Measurements from ENCODE around the gene NFATC1. TPM values are rescaled to one million over a fixed set of nuclear protein-coding genes. Genes with fewer than 3 reads are reported as not detected.

The NFATC1 gene
- total RNA-seq, 1 donor from 2014 or later: 18.3 TPM

DNA sequence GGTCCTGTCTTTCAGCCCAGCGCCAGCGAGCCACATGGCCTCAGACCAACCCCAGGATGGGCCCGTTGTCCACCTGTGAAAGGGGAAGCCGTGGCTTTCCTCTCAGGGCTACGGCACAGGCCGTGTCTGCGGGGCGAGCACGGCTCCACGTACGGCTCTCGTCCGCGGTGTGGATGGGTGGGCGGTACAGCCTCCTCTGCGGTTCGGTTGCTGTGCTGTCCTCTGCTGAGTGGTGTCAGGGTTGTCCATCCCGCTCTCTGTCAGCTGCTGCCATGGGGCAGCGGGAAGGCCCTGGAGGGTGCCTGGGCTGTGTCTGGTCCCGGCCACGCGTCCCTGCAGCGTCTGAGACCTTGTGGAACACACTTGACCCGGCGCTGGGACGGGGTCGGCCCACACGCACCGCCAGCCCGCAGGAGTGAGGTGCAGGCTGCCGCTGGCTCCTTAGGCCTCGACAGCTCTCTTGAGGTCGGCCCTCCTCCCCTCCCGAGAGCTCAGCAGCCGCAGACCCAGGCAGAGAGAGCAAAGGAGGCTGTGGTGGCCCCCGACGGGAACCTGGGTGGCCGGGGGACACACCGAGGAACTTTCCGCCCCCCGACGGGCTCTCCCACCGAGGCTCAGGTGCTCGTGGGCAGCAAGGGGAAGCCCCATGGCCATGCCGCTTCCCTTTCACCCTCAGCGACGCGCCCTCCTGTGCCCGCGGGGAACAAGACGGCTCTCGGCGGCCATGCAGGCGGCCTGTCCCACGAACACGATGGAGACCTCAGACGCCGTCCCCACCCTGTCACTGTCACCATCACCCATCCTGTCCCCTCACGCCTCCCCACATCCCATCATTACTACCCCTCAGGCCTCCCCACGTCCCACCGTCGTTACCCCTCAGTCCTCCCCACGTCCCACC is 128.7 kb downstream of the NFATC1 start:
- Histone ChIP-seq H3K27me3 (ENCODE audit: low read depth) (no peaks in the 10 kb centered on the region), H3K27ac (replicated peaks) (no peak overlapping the region), H3K4me1 (peaks cover 28% of the 10 kb centered on the region), H3K9me3 (replicated peaks) (no peaks in the 10 kb centered on the region), H3K4me3 (no peak overlapping the region), H3K36me3 (peaks cover 13% of the 10 kb centered on the region)
- DNase-seq: no peak
- no peak for TF ChIP-seq CTCF (IDR thresholded peaks at IDR 0.05; ENCODE audit: borderline replicate concordance)
- intact Hi-C loops (cut with micrococcal nuclease): loop anchor here (5.0 to 10.0 kb wide), 2 partner anchors 120 to 137 kb away; no protein-coding TSS in a partner anchor

DNA sequence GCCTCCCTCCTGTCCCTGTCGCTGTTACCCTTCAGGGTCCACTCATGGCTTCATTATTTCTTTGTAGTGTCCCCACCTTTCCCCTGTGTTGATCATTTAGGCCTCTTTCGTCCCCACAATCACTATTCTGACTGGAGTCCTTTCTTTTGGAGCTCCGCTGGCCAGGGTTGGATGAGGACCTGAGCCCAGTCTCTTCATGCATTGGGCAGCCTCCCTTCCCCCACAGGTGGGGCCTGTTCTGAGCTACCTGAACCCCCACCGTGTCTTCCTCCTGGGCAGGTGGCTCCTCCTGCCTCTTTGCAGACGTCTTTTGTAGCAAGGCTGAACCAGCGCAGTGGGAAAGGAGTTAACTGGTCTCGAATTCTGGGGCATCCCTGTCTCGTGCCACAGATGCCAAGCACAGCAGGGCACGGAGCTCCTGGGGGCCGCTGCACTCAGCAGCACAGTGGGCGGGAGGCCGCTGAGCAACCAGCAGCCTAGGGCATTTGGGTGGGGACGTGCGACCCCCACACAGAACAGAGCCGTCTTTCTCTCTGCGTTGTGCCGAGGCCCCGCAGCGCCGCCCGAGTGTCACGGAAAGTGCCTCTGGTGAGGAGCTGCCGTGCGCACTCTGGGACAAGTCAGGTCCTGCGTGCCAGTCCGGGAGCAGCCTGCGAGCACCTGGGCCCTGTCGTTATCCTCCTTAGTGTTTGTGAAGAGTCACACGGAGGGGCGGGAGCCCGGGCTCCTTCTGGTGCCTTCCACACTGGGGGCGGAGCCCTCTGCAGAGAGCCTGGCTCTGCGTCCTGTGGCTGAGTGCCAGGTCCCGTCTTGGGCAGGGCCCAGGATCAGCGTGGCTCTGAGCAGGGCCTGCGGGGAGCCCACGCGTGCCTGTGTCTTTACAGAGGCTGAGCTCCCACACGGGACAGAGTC is 130.1 kb downstream of the NFATC1 start:
- H3K4me3 ChIP-seq: peak overlapping the region; percentile 33
- TF ChIP-seq CTCF (IDR thresholded peaks at IDR 0.05; ENCODE audit: borderline replicate concordance): no peak

DNA sequence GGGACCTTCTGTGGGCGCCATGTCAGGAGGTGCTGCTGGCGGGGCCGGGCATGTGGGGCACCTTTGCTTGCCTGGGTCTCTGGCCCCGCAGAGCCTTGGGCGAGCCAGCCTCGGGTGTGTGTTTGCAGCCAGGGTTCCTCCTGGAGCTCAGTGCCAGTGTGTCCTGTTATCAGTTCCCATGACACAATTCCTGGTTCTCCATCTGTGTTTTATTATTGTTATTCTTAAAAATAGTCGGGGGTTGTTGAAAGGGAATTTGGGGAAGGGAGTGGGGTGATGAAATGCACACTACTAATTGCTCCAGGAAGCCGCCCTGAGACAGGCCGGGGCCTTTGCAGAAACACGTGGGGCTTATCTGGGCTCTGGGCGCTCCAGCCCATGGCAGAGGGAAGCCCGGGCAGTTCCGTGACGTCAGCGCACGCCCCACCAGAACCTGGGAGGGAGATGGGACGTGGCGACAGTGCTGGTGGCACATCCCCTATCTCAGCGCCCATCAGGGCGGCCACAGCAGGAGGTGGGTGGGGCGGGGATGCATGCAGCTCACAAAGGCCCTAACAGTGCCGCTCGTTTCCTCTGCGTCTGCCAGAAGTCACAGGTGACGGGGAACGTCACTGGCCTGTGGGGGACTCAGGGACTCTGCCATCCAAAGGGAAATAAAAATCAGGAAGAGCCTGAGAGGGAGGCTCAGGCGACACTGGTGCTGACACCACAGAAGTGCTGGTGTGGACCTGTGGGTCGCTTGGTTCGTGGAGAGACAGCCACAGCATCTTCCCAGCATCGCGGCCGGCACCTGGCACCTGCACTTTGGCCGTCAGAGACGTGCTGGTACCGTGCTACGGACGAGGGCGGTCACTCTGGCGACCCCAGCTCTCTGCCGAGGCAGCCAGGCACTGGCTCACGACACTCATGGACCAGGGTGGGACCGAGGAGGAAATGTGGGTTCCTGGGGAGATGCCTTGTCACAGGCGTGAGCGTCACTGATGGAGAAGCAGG is 131.0 kb downstream of the NFATC1 start:
- DNase-seq: no peak
- TF ChIP-seq CTCF (IDR thresholded peaks at IDR 0.05; ENCODE audit: borderline replicate concordance): no peak
- no peaks in the 10 kb centered on the region for H3K27me3 ChIP-seq (ENCODE audit: low read depth)
- intact Hi-C loops (cut with micrococcal nuclease): loop anchor here (5.0 to 10.0 kb wide), 2 partner anchors 118 to 139 kb away; no protein-coding TSS in a partner anchor
- H3K27ac ChIP-seq (replicated peaks): peak overlapping the region; percentile 26
- H3K4me3 ChIP-seq: peak overlapping the region; percentile 33
- no peaks in the 10 kb centered on the region for H3K9me3 ChIP-seq (replicated peaks)
- peaks cover 19% of the 10 kb centered on the region for H3K4me1 ChIP-seq
- peaks cover 13% of the 10 kb centered on the region for H3K36me3 ChIP-seq

More for the DNA sequence above, 130.1 kb downstream of the NFATC1 start:
- Histone ChIP-seq H3K36me3 (peaks cover 13% of the 10 kb centered on the region), H3K9me3 (replicated peaks) (no peaks in the 10 kb centered on the region), H3K27me3 (ENCODE audit: low read depth) (no peaks in the 10 kb centered on the region), H3K27ac (replicated peaks) (peak overlapping the region; percentile 26), H3K4me1 (peaks cover 19% of the 10 kb centered on the region)
- intact Hi-C loops (cut with micrococcal nuclease): loop anchor here (5.0 to 10.0 kb wide), 2 partner anchors 119 to 139 kb away; no protein-coding TSS in a partner anchor
- DNase-seq: peak; percentile 72

DNA sequence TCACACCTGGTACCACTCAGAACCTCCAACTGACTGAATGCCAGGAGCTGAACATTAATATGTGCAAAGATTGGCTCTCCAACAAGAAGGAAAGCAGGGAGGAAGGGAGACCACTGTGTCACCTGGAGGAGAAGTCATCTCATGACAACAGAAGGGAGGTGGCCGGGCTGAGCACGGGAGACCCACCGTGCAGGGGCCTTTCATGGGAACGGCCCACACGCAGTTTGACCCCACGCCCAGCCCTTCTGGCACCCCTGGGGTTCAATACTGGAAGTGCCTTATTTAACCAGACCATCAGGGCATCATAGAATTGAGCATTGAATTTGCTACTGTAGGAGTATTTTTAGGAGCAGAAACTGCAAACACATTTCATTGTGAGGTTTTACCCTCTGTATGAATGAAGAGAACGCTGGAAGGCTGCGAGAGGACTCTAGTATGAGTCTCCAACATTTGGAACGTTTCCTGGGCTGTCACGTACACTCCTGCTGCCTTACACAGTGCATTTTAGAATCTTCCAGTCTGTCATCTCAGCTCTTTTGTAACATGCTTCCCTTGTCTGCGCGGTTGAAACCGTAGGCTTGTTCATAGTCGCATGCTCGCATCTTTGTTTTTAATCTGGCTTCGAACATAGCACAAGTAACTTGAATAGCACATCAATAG is 132.1 kb downstream of the NFATC1 start:
- H3K4me1 ChIP-seq: peaks cover 24% of the 10 kb centered on the region
- H3K4me3 ChIP-seq: no peak overlapping the region
- H3K27ac ChIP-seq (replicated peaks): no peak overlapping the region
- TF ChIP-seq CTCF (IDR thresholded peaks at IDR 0.05; ENCODE audit: borderline replicate concordance): no peak
- intact Hi-C loops (cut with micrococcal nuclease): loop anchor here (5.0 to 10.0 kb wide), 2 partner anchors 117 to 140 kb away; no protein-coding TSS in a partner anchor
- no peaks in the 10 kb centered on the region for H3K9me3 ChIP-seq (replicated peaks)
- peaks cover 13% of the 10 kb centered on the region for H3K36me3 ChIP-seq
- DNase-seq: no peak
- H3K27me3 ChIP-seq (ENCODE audit: low read depth): peaks cover 9% of the 10 kb centered on the region

Data from left ventricle myocardium inferior (tissue), 1 donor.